HEK293T (cell line): ENCODE measurements around the gene RAPGEF1.

Experiments used
- CTCF ChIA-PET: fragments of 350-600 bp; formaldehyde crosslinking; extraction: SDS; loops from one replicate; lab custom pipeline; 2021; ENCODE audit warnings: antibody characterized with exemption, inconsistent platforms; lab: Yijun Ruan, JAX
- POLR2A ChIA-PET: fragments of 350-600 bp; formaldehyde crosslinking; extraction: SDS; loops from one replicate; lab custom pipeline; 2020; ENCODE audit warnings: antibody characterized with exemption, inconsistent platforms; lab: Yijun Ruan, JAX
- DNase-seq: peaks from one replicate; pipeline ENCODE4 v3.0.0; 2012; ENCODE audit warnings: mixed read lengths; ENCODE audit errors: extremely low spot score
- ARNT ChIP-seq: fragments of 450-650 bp; IDR thresholded peaks from 2 replicates; pipeline ENCODE4 v1.6.1; 2017; ENCODE audit warnings: mild to moderate bottlenecking
- BHLHE40 ChIP-seq: fragments of 450-650 bp; IDR thresholded peaks from 2 replicates; pipeline ENCODE4 v1.6.1; 2016; ENCODE audit warnings: mild to moderate bottlenecking, moderate library complexity, borderline replicate concordance
- CTBP1 ChIP-seq: fragments of 450-650 bp; IDR thresholded peaks from 2 replicates; pipeline ENCODE4 v1.6.1; 2016; ENCODE audit warnings: borderline replicate concordance
- ELF4 ChIP-seq: fragments of 450-650 bp; IDR thresholded peaks from 2 replicates; pipeline ENCODE4 v1.6.1; 2017; ENCODE audit warnings: antibody characterized with exemption
- FOXA1 ChIP-seq: fragments of 450-650 bp; IDR thresholded peaks from 2 replicates; pipeline ENCODE4 v1.6.1; 2016; ENCODE audit warnings: mild to moderate bottlenecking
- FOXK2 ChIP-seq: fragments of 450-650 bp; IDR thresholded peaks from 2 replicates; pipeline ENCODE4 v1.6.1; 2016; ENCODE audit warnings: mild to moderate bottlenecking
- FOXM1 ChIP-seq: fragments of 450-650 bp; IDR thresholded peaks from 2 replicates; pipeline ENCODE4 v1.6.1; 2017; ENCODE audit warnings: mild to moderate bottlenecking, borderline replicate concordance
- HDGF ChIP-seq: fragments of 450-650 bp; IDR thresholded peaks from 2 replicates; pipeline ENCODE4 v1.6.1; 2017; ENCODE audit warnings: antibody characterized with exemption, borderline replicate concordance
- L3MBTL2 ChIP-seq: fragments of 450-650 bp; conservative IDR thresholded peaks from 2 replicates; pipeline ENCODE4 v1.6.1; 2016; ENCODE audit warnings: mild to moderate bottlenecking
- LEF1 ChIP-seq: fragments of 450-650 bp; IDR thresholded peaks from 2 replicates; pipeline ENCODE4 v1.6.1; 2017; ENCODE audit warnings: mild to moderate bottlenecking, borderline replicate concordance
- NFRKB ChIP-seq: fragments of 450-650 bp; IDR thresholded peaks from 2 replicates; pipeline ENCODE4 v1.6.1; 2016; ENCODE audit warnings: mild to moderate bottlenecking, moderate library complexity
- SP1 ChIP-seq: fragments of 450-650 bp; IDR thresholded peaks from 2 replicates; pipeline ENCODE4 v1.6.1; 2017
- SUZ12 ChIP-seq: fragments of 450-650 bp; IDR thresholded peaks from 2 replicates; pipeline ENCODE4 v1.6.1; 2016; ENCODE audit warnings: mild to moderate bottlenecking
- TARDBP ChIP-seq: fragments of 450-650 bp; IDR thresholded peaks from 2 replicates; pipeline ENCODE4 v1.6.1; 2016
- ZNF384 ChIP-seq: fragments of 450-650 bp; IDR thresholded peaks from 2 replicates; pipeline ENCODE4 v1.6.1; 2016
- TF ChIP-seq, protein P1 (sequence below): fragments of 450-650 bp; IDR thresholded peaks from 2 replicates; pipeline ENCODE4 v1.6.1; 2016

The RAPGEF1 gene

DNA sequence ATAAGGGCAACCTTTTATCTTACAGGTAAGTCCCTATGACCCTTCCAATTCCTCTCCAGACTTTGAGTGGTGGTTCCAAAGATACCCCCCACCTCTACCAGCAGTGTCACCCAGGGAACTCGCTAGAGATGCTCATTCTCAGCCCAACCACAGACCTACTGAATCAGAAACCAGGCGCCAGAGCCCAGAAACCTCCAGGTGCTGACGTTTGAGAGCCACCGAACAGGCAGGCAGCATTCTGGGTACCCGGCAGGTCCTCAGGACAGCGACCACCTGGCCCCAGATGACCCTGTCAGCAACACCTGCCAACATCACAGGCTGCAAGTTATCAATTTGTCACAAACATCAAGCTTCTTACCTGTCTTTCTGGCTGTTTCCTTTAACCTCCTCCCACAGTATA, 19.5 kb downstream of the RAPGEF1 start:
- CTCF ChIA-PET = no interaction called here
- POLR2A ChIA-PET = no interaction called here
- DNase-seq = no peak
- no peak for TF ChIP-seq FOXK2
- TF ChIP-seq, protein P1, sequence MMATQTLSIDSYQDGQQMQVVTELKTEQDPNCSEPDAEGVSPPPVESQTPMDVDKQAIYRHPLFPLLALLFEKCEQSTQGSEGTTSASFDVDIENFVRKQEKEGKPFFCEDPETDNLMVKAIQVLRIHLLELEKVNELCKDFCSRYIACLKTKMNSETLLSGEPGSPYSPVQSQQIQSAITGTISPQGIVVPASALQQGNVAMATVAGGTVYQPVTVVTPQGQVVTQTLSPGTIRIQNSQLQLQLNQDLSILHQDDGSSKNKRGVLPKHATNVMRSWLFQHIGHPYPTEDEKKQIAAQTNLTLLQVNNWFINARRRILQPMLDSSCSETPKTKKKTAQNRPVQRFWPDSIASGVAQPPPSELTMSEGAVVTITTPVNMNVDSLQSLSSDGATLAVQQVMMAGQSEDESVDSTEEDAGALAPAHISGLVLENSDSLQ = no peak
- no peak for TF ChIP-seq ZNF384
- TF ChIP-seq ARNT = no peak
- TF ChIP-seq CTBP1 = no peak
- no peak for TF ChIP-seq L3MBTL2
- no peak for TF ChIP-seq NFRKB
- TF ChIP-seq ELF4 = no peak
- TF ChIP-seq HDGF = no peak
- TF ChIP-seq LEF1 = no peak
- no peak for TF ChIP-seq SUZ12
- no peak for TF ChIP-seq BHLHE40

DNA sequence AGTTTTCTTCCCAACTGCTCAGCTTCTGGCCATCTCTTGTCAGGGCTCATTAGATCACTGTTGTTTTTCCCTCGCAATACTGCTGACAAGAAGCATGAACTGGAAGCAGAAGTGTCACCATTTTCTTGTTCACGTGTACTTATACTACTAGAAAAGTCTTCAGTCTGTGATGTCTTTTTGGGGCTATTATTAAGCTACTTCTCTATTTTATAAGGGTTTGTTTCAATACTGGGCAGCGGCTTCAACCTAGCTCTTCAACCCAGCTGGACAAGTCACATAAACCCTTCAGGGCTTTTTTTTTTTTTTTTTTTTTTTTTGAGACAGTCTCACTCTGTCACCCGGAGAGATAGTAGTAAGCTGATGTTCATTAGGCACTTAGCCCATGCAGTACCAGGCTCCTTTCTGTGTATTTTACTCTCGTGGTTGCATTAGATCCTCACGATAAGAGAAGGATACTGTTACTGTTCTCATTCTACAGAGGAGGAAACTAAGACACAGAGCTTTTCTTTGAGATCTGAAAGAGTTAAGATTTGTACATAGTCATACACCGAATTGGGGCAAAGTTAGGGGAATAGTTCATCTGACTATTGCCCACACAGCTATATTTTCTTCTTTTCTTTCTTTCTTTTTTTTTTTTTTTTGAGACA, 20.5 kb downstream of the RAPGEF1 start:
- DNase-seq = no peak
- TF ChIP-seq ZNF384 (0 out of 2 replicates have a peak, but pooled peaks have one; percentile 29), FOXA1 (no peak)
- ChIA-PET CTCF (interaction anchor here (0.6 to 1.3 kb wide), 4 partner anchors 20 to 549 kb away, joined by 3 to 5 read pairs (median 4); no protein-coding TSS in a partner anchor), POLR2A (no interaction called here)

DNA sequence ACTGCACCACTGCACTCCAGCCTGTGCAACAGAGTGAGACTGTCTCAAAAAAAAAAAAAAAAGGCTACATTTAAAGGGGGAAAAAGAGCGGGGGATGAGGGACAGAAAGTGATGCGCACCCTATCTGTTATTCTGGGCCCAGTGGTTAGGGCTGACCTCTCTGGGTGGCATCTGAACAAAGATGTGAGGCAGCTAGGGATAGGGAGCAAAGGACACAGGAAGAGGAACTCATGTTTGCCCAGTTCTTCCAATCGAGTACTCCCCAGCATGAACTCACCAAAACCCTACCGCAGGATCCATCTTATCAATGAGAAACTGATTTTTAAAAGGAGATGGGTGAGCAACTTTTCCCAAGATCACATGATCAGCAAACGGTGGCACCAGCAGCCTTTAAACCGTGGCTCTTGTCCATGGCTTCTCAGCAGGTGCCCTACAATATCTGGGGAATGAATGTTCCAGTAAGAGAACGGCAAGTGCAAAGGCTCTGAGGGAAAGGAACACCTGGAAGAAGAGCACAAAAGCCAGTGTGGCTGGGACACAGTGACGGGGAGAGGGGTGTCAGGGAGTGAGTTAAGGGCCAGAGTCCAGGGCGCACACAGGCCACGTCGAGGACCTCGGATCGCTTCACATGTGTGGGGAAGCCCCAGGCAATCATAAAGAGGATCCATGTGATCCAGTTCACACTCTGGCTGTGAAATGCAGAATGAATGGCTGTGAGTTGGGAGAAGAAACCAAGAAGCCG, 22.0 kb downstream of the RAPGEF1 start:
- TF ChIP-seq ARNT (no peak), FOXK2 (no peak), BHLHE40 (no peak), SUZ12 (no peak), FOXA1 (no peak), ZNF384 (no peak)
- DNase-seq = no peak
- POLR2A ChIA-PET = interaction anchor here (0.6 to 0.8 kb wide), 2 partner anchors 46 to 593 kb away, joined by 3 read pairs; partner anchors contain the start of gene NUP214
- CTCF ChIA-PET = no interaction called here

DNA sequence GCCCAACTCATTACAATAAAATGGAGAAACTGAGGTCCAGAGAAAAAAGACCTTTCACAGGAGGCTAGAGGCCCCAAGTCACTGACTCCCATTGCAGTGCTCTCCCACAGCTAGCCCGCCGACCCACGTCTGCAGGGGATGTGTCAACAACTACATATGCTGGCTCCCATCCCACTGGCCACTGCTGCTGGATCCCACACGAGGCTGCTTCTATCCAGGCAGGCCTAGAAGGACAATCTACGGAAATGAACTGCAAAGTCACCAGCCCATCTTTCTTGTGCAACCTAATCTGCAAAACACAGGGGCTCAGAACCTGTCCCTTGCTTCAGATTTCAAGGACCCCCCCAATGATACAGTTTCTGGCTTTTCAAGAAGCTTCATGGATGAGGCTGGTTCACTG, 24.0 kb downstream of the RAPGEF1 start:
- ChIA-PET CTCF (no interaction called here), POLR2A (no interaction called here)
- TF ChIP-seq FOXK2 (no peak), FOXM1 (no peak), LEF1 (no peak)
- DNase-seq = no peak

DNA sequence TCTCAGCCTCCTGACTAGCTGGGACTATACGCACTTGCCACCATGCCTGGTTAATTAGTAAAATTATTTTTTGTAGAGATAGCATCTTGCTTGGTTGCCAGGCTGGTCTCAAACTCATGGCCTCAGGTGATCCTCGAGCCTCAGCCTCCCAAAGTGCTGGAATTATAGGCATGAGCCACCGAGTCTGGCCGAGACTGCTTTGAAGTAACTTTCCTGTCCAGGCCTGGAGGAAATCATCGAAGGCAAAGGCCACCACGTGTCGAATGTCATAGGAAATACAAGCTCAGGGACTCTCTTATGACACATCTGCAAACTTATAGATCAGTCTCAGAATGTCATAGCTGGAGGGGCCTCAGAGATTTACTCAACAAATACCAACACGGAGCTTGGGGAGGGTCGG, 25.1 kb downstream of the RAPGEF1 start:
- ChIA-PET POLR2A (no interaction called here), CTCF (interaction anchor here (0.7 kb wide), 2 partner anchors 36 to 121 kb away, joined by 3 read pairs; no protein-coding TSS in a partner anchor)
- no peak for TF ChIP-seq SUZ12
- TF ChIP-seq FOXM1 = no peak
- TF ChIP-seq ELF4 = no peak
- no peak for TF ChIP-seq LEF1
- TF ChIP-seq NFRKB = no peak
- TF ChIP-seq SP1 = no peak
- TF ChIP-seq ARNT = no peak
- TF ChIP-seq ZNF384 = no peak
- no peak for TF ChIP-seq CTBP1
- no peak for TF ChIP-seq FOXK2
- TF ChIP-seq, protein P1 = no peak
- no peak for TF ChIP-seq BHLHE40
- TF ChIP-seq TARDBP = no peak
- no peak for TF ChIP-seq HDGF
- TF ChIP-seq L3MBTL2 = no peak
- TF ChIP-seq FOXA1 = no peak
- DNase-seq = no peak

DNA sequence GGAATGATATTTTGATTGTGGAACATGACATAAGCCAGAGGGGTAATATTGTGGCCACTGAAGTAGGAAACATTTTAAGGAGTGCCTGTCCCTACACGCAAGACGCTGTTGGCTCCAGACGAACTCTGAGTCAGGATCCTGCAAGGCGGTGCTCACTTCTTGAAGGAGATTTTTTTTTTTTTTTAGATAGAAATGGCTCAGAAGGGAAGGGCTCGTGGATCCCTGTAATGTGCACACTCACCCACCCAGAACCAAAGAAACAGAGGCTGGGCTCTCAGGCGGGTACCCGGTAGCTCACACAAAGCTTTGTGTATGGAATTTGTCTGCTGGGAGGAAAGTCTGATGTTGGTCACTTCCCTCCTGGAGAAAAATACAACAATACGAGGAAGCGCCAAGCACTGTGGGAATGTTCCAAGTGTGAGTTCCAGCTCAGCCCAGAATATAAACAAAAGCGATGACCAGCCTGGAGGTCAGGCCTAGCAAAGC, 25.7 kb downstream of the RAPGEF1 start:
- CTCF ChIA-PET = interaction anchor here (0.7 kb wide), 1 partner anchor 121 kb away, joined by 3 read pairs; no protein-coding TSS in a partner anchor
- no peak for DNase-seq
- no peak for TF ChIP-seq L3MBTL2
- no peak for TF ChIP-seq ELF4
- no peak for TF ChIP-seq FOXA1
- POLR2A ChIA-PET = no interaction called here

DNA sequence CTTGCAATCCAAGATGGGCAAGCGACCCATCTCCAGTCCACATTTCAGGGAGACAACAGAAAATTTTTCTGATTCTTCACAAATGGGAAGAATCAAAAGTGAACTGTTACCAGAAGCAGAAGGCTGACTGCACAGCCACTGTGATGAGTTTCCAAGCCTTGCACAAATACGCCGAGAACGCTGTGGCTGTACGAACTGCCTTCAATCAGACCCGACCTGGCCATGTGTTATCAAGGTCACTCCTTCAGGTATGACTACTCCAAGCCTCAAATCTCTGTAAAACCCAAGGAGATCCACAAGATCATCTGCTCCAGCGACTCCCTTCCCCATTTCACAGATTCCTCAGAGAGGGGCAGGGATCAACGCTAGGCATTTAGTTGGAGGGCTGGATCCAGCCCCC, 26.9 kb downstream of the RAPGEF1 start:
- ChIA-PET POLR2A (interaction anchor here (1.1 kb wide), 1 partner anchor 9 kb away, joined by 3 read pairs; no protein-coding TSS in a partner anchor), CTCF (no interaction called here)
- DNase-seq = no peak
- no peak for TF ChIP-seq HDGF
- no peak for TF ChIP-seq FOXK2
- no peak for TF ChIP-seq LEF1
- no peak for TF ChIP-seq TARDBP
- TF ChIP-seq L3MBTL2 = no peak
- no peak for TF ChIP-seq FOXM1
- TF ChIP-seq FOXA1 = no peak
- no peak for TF ChIP-seq ARNT
- no peak for TF ChIP-seq CTBP1
- no peak for TF ChIP-seq SUZ12
- no peak for TF ChIP-seq ZNF384
- TF ChIP-seq, protein P1 = no peak
- no peak for TF ChIP-seq BHLHE40
- TF ChIP-seq ELF4 = no peak
- TF ChIP-seq SP1 = no peak
